Daoy (cell line): ENCODE data around the gene ABCC9. TPM values are rescaled to one million over a fixed set of nuclear protein-coding genes. Genes with fewer than 3 reads are reported as not detected.
"Not testable (repeated sequence)": the region's sequence is repeated elsewhere in the genome, so short reads cannot be mapped to it uniquely, and the experiment has no call there.

Experiments used
- DNase-seq: peaks from one replicate; pipeline ENCODE4 v3.0.0-alpha.2; 2015; ENCODE audit warnings: low read depth
- total RNA-seq: library from RNA; depleted of rRNA; stranded (reverse); fragments of >200 nt; shearing (Covaris generic); gene quantifications from 2 replicates; pipeline ENCODE4 v1.2.3, GENCODE V29; 2014

The ABCC9 gene
- total RNA-seq, 1 experiment from 2014 or later: 0.06 TPM

DNA sequence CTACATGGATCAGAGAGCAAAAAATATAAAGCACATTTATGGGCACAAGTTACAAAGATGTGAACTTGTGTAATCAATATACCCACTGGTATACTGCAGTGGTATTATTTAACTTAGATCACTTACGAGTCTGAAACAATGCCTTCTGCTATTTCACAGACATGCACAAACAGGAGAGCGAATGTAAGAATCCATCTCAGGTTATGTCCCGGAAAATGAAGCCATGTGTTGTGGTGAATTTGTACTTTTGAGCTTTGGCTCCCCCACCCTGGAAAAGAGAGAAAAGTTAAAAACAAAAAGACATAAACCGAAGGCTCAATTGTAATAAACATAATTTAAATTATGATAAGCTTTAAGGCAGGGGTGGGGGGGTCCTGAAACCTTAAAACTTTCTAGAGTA, 7.6 kb downstream of the ABCC9 start:
- no peak for DNase-seq

DNA sequence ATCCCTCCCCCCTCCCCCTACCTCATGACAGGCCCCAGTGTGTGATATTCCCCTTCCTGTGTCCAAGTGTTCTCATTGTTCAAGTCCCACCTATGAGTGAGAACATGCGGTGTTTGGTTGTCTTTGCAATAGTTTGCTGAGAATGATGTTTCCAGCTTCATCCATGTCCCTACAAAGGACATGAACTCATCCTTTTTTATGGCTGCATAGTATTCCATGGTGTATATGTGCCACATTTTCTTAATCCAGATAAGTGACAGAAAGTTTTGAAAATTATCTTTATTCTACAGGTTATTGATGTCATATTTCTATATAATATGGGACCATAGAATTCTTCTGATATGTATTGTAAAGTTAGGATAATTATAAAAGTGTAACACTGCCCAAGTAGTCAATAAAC, 11.3 kb downstream of the ABCC9 start:
- not testable (repeated sequence) for DNase-seq

DNA sequence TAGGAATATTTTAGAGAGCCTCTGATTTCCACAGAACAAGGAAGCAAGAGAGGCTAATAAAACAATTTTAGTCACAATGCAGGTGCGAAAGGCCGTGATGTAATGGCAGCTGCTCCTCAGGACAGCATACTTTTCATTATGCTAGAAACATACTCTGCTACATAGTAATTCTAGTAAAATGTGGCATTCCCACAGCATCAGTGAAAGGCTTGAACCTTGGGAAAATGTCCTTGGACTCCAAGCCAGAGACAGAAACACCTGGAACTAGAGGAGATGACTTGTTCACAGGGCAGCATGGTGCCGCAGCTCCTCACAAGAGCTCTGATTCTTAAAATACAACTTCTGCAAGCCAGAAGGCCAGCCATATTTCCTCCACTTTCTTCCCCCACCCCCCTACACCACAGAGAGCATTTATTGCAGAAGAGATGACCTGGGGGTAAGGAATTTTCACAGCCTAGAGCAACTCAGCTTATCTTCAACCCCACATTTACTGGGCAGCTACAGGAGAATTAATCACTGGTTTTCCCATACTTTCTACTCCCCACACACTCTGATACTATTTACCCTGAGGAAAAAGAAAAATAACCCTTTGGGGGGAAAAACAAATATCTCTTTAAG, 15.8 kb downstream of the ABCC9 start:
- no peak for DNase-seq

DNA sequence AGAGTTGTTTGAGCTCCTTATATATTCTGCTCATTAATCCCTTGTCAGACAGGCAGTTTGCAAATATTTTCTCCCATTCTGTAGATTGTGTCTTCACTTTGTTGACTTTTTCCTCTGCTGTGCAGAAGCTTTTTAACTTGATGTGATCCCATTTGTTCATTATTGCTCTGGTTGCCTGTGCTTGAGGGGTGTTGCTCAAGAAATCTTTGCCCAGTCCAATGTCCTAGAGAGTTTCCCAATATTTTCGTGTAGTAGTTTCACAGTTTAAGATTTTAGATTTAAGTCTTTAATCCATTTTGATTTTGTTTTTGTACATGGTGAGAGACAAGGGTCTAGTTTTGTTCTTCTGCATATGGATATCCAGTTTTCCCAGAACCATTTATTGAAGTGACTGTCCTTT, 19.8 kb downstream of the ABCC9 start:
- DNase-seq: no peak

DNA sequence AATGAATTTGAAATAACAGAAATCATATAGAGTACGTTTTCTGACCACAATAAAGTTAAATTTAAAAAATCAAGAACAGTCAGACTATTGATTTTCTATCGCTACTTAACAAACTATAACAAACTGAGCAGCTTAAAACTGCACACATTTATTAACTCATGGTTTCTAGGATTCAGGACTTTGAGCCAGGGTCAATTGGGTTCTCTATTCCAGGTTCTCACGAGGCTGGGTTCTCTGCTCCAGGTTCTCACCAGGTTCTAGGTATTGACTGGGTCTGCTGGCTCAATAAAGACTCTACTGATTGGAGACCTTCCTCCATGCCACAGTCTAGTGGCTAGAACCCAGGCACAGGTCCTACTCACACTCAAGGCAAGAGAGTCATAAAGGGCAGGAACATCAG, 22.8 kb downstream of the ABCC9 start:
- DNase-seq: no peak

DNA sequence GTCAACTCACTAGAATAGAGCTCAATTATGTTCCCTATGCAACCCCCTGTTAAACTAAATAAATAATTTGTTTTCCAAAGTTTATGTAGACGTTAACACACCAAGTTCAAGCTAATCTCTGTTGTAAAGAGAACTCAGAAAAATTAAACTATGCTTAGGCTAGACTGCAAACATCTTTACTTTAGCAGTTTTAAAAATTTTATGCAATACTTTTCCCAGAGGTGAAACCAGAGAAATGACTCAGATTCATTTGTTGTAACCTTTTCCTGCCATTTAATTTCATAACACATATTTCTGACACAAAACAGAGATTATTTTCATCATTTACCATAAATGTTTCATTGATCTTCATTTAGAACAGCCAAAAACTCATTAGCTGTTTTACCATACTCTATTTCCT, 27.4 kb downstream of the ABCC9 start:
- no peak for DNase-seq

DNA sequence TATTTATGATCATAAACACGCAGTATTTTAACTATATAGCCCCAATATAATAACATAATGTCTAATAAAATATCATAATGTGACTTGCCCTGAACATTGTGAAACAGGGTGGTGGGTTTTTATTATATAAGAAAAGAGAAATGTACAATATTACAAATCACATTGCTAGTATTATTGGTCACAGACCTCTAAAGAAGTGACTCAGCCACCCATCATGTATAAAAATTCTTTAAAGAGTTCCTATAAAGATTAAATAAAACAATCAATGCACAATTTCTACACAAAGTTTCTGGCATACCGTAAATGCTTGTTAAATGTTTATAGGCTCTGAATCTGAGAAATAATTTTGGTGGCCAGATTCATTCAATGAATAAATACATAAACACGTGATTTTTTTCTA, 28.9 kb downstream of the ABCC9 start:
- no peak for DNase-seq

DNA sequence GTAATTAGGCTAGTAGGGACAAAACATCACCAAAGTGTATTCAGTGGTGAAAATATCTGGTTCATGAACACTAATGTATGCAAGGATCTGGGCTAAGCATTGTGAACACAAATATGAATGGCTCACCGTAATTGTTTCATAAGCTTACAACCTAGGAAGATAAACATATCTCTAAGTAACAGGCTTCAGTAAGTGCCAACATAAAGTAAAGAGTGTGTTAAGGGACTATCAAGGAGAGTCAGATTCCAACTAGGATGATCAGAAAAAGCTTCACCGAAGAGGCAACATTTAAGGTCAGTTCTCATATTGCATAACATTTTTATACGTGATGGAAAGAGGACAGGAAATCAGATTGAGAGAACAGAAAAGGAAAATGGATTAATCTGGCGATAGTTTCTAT, 29.4 kb downstream of the ABCC9 start:
- DNase-seq: no peak

DNA sequence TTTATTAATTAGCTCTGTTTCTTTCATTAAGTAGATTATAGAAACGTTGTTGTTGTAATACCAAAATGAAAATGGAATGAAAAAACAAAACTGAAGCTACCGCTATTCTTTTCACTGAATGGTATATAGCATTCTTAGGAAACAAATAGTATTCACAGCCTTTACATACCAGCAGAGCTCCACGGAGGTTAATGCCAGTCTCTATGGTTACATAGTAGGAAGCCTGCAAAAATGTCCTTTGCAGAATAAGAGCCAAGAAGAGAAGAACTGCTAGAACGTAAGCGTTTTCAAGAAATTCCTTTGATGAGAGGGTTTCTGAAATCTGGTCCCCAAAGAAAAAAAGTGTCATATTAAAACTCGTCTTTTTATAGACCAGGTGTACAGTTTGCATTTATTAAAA, 30.6 kb downstream of the ABCC9 start:
- no peak for DNase-seq

DNA sequence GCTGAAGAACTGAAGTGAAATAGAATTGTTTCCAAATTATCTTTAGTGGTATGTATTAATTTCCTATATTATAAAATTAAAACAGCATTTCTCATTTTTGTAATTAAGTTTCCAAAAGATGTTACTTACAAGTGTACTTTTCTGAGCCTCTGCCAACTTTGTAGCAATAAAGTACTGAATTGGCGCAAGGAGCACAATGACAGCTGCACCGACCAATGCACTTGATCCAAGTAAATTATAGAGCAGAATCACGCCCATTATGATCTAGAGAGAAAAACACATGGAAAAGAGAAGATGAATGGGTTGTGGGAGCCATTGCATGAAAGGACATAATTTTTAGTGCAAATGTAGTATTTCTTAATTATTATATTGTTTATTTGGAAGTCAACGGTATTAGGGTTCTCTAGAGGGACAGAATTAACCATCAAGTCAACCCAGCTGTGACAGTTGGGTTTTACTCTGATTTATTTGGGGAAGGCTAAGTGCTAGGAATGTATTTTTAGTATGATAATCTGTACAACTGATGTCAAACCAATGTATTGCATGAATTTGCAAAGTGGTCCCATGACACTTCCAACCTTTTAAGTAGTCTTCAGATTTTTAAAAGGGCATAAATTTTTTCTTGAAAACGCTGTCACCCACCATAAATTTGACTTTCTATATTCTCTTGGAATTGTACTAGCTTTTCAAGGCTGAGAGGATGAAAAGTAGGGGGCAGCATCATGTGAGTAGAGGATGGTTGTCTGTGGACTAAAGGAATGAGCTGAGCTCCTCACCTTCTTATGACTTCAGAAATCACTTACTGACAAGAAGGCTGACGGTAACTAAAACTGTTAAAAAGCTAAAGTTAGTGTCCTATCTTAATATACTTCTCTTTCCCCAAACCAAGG, 33.0 kb downstream of the ABCC9 start:
- DNase-seq: no peak

DNA sequence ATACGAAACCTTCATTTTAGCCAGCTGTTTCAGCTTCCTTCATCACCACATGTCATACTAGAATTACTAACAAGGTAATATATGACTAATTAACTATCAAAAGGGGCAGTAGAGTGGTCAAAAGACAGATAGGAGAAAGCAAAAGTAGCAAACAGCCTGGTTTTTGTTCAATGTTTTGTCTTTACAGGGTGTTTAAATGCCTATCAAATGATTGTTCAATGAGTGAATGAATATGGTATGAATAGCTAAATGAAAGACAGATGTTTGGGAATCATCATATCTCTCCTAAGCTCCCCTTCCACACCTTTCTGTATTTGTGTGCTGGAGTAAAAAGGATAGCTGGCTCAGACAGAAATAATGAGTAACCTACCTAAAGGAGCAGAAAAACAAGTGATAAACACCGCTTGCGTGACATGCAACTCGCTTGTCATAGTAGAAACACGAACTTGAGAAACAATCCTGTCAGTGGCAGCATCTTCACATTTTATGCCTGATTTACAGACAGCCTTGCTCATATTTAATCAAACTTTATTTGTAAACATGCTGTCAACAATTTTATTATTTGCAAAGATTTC, 34.2 kb downstream of the ABCC9 start:
- DNase-seq: no peak

DNA sequence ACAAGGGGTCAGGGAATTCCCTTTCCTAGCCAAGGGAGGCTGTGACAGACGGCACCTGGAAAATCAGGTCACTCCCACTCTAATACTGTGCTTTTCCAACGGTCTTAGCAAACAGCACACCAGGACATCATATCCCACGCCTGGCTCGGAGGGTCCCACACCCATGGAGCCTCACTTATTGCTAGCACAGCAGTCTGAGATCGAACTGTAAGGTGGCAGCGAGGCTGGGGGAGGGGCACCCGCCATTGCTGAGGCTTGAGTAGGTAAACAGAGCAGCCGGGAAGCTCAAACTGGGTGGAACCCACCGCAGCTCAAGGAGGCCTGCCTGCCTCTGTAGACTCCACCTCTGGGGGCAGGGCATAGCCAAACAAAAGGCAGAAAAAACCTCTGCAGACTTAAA, 41.7 kb downstream of the ABCC9 start:
- DNase-seq: not testable (repeated sequence)

DNA sequence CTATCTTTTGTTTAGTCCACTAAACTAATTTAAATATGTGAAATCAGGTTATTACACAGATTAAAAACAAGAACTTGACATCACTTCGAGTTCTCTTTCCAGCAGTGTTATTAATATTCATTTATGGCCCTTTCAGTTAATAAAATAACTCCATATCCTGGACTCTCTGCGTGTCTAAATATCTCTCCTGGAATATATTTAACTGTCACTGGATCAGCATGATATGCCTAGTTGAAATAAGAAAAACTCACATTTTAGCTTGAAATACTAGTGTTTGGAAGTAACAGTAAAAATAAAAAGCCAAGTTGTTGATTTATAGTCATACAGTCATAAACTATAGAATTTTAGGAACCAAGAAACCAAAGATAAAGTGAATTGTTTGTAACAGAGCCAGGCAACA, 45.6 kb downstream of the ABCC9 start:
- DNase-seq: no peak

DNA sequence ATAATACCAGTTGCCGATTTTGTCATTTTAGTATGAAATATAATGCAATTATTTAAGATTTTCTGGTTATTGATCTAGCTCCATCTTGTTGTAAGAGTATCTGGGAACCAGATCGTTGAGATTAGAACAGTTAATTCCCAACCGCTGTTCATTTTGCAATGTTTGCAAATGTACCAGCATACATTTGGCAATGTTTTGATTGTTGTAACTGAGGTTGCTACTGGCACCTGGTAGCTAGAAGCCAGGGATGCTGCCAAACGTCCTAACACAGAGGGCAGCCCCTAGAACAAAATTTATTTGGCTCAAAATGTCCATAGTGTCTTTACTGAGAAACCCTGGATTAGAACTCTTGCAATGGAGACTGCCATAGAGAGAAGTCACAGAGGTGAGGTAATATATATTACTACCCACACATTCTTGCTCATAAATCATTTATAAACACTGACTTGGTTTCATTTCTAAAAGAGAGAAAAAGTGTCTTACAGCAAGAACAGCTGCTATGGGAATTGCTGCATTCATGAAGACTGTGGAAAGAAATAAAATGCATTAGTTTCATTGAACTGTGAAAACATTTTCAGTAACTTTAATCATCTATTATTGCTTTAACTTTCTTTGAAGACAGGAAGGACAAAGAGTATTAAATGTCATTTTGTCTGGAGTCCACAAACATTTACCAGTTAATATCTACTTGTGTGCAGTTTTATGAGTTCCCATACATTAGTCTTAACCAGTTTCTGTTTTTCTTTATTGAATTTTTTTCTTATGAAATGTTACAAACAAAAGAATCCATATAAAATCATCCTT, 46.2 kb downstream of the ABCC9 start:
- no peak for DNase-seq

DNA sequence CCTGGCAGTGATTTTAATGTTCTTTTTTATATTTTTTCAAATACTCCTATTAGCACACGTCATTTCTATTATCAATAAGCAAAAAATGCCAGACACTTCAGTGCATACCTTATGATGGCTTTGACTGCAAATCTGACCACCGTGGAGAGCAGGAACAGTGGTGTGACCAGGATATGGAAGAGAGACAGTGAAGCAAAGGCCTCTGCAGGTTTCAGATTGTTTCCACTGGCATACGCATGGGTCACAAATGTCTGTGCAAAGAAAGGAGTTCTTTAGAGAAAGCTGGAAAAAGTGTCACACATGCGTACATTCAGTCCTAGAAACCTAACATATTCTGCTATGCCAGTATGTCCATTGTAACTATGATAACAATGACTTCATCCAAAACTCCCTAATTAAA, 47.3 kb downstream of the ABCC9 start:
- no peak for DNase-seq

DNA sequence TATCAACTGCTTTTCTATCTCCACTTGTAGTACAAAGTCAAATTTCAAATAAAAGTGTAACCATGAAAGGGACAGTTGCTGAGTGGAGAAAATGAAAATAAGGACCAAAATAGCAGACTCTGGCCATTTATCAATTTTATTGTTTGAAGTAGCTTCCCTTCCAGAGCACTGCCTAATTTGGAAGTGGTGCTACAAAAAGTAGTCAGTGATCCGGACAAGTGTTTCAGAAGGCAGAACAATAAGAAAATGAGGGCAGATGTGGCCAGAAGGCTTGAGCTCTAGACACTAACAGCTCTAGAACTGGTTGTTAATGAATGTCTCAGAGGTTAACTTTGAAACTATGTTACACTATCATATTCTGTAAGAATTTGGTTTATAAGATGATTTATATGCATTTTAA, 48.9 kb downstream of the ABCC9 start:
- DNase-seq: no peak

DNA sequence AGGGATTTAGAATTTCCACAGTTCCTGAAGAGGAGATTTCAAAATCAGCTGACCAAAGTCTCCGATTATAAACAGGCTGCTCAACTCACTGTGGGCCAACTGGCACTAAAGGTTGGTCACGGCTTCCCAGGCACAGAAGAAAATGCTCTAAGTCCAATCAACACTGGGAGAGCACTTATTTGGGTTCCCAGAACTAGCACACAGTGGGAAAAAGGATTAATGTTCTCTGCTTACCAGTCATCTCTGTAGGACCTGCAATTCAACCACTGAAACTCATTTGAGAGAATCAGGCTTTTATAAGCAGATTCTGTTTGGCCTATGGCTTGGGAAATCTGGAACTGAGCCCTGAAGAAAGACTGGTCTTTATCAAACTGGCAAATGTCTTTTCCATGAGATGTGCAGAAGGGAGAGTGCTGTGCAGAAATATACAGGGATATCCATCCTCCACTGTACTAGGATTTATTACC, 49.4 kb downstream of the ABCC9 start:
- DNase-seq: no peak

DNA sequence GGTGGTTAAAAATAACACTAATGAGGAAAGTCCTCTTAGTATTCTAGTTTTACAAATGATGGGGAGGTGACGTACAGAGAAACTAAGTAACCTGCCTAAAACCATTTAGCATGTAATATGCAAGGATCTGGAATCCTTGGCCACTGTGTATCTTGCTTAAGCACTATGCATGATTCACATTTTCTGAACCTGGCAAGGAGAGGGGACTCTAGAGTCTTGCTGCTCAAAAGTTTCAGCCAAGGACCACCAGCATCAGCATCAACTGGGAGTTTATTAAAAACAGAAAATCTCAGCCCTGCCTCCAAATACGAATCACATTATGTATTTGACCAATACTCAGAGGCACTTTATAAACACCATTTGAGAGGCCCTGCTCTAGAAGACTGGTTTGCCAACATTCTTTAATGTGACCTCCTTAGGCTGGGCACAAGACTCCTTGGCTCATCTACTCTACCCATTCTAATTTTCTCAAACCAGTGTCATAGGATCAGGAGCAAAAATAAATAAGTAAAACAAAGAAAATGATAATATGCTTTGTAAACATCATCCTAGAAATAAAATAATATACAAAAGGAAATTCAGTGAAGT, 52.9 kb downstream of the ABCC9 start:
- no peak for DNase-seq

DNA sequence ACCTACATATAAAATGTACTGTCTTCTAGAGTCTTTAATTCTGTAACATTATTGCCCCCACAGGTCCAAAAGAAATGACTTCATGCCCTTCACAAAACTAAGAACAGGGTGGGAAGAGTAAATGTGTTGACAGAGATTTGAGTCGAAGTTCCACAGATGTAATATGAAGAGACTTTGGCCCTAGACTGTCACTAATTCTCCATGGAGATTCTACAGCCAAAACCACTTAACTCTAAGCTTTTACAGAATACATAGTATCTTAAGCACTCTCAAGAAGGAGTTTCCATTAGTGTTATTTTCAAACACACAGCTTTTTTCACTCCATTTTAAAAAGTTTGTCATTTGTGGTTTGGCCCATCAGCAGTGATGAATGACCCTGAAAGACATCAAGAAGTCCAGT, 56.3 kb downstream of the ABCC9 start:
- DNase-seq: no peak

DNA sequence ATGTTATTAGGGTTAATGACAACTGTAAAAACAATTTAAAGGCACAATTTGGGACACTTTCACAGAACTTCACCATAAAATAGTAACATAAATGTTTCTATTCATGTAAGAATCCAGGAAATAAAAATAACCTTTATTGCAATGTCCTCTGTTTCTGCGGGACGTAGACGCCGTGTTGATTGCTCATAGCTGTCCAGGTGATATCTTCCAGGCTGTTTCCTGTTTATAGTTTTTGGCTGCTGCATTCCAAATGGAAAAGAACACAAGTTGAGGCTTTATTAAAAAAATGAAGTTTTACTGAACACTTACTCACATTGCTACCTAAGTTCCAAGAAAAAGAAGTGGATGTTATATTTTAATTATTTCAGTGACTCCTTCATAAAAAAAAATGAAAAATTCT, 58.6 kb downstream of the ABCC9 start:
- DNase-seq: no peak

DNA sequence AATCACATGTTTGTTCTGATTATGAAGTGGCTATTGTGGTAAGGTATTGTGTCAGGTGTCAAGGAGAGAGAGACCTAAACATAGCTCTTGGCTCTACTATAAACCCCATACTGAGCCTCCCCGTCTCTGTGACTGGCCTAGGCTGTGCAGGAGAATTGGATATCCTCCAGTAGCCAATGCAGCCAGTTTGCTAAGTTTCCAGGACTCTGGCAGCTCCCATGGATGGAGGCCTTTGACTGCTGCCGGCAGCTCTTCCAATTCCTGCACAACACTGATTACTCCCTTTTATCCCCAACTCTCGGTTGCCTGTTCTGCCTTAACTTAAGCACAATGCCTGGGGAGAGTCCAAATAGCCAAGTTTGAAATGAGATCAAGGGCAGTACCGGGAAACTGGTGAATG, 59.3 kb downstream of the ABCC9 start:
- DNase-seq: no peak

DNA sequence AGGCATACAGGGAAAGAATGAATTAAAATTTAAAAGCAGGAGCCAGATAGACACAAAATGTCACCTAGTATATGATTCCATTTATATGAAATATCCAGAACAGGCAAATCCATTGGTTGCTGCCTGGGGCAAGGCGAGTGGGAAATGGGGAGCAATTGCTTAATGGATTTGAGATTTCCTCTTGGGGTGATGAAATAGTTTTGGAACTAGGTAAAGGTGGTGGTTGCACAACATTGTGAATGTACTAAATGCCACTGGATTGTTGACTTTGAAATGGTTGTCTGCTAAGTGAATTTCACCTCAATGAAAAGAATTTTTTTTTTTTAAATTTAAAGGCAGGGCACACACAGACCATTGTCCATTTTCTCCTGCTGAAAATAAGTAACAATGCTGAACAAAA, 61.9 kb downstream of the ABCC9 start:
- DNase-seq: no peak
